NCI-H510A treated with DMSO at 0.1 percent for 48 hours (cell line): ENCODE data around the gene VPS51.

Experiments
- DNase-seq: peaks from one replicate; lab custom pipeline; 2025; lab: John Stamatoyannopoulos, UW

Gene VPS51

DNA sequence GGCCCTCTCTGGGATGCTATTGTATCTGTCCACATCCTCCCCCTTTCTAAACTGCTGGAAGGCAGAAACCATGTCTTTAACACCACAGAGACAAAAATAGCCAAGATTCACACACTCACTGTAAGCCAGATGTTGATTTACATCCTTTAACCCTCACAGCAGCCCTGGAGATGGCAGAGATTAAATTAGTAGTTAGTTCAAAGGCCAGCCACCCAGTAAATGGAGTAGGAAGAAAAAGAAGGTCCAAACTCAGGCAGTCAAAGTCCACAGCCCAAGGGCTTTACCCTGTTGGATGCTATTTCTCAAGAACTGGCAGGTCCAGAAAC, 23.6 kb downstream of the VPS51 start:
- no peak for DNase-seq

GRCh38 chr11:65120831-65121230, 24.8 kb downstream of the VPS51 start:
- no peak for DNase-seq

DNA sequence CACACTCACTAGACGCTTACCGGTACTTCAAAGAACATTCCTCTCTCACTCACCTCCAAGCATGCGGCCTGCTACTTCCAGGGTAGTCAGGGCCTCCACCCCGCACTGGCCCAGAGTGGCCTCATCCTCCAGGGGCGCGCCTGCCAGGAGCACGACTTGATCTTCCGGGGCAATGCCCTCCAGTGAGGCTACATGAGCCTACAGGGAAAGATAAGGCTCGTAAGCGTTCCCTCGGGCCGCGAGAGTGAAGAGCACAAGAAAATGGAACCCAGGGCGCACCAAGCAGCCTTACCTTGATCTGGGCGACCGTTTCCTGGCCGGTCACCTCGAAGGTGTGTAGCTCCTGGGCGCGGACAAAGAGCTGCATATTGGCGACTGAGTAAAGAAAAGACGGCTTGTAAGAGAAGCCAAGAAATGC, 25.4 kb downstream of the VPS51 start:
- no peak for DNase-seq

GRCh38 chr11:65121865-65122696, 26.1 kb downstream of the VPS51 start, which contains the start of the genes FAU and MRPL49:
Gene FAU (minus strand): TSS chr11:65122134. CDS start chr11:65121813, 321 bp downstream.
Gene MRPL49 (plus strand): TSS chr11:65122321. CDS start chr11:65122347, 26 bp downstream.
- peak; percentile 98 for DNase-seq

GRCh38 chr11:65124480-65125196, 28.6 kb downstream of the VPS51 start:
- DNase-seq, result no peak

DNA sequence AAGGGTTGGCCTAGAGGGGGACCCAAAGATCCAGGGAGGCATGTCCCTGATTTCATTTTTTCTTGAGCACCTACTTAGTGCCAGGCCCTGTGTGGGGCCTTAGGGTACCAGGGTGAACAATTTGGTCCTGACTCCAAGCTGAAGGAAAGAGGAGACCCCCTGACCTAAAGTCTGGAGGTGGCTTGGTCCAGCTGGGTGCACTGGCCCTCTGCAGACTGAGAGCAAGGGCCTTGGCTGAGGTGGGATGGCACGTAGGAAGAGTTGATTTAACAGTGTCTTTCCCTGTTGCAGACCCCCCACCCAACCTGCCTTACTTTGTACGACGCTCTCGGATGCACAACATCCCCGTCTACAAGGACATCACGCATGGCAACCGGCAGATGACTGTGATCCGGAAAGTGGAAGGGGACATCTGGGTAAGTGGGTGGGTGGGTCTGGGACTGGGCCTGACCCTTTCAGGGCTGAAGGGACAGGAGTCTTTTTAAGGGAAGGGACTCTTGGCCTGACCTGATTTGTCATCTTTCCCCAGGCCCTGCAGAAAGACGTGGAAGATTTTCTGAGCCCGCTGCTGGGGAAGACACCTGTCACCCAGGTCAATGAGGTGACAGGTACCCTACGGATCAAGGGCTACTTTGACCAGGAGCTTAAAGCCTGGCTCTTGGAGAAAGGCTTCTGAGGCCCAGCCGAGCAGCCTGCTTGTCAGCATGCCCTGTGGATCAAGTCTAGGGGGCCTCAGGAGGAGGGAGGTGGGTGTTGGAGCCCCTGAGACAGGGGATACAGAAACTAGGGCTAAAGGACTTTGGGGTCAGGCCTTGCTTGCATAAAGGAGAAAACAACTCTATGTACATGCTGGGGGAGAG, 29.4 kb downstream of the VPS51 start:
- no peak for DNase-seq

DNA sequence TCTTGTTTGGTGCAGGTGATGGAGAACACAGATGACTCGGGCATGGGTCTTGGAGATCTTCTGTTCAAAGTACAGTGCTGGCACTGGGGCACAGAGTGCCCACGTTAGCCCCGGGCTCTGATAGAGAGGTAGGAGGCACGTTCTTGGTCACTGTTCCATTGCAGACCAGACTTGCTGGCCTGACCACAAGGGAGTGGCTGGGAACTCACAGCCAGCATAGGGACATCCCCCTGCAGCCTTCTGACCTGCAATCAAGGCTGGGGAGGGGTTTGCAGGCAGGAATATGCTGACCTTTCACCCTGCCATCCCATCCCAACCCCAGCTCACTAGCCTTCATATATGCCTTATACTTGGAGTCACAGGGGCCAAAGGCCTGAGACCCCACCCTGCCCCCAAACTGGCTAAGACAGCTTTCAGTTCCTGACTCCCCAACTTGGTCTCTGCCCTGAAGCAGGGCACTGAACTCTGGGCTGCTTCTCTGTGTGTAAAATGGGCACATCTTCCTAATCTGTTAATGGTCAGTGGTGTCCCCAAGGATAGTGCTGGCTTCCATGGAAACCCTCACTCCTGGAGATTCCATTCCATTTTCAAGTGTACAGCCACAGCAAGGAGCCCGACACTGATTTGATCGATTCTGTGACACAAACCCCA, 30.7 kb downstream of the VPS51 start:
- no peak for DNase-seq

DNA sequence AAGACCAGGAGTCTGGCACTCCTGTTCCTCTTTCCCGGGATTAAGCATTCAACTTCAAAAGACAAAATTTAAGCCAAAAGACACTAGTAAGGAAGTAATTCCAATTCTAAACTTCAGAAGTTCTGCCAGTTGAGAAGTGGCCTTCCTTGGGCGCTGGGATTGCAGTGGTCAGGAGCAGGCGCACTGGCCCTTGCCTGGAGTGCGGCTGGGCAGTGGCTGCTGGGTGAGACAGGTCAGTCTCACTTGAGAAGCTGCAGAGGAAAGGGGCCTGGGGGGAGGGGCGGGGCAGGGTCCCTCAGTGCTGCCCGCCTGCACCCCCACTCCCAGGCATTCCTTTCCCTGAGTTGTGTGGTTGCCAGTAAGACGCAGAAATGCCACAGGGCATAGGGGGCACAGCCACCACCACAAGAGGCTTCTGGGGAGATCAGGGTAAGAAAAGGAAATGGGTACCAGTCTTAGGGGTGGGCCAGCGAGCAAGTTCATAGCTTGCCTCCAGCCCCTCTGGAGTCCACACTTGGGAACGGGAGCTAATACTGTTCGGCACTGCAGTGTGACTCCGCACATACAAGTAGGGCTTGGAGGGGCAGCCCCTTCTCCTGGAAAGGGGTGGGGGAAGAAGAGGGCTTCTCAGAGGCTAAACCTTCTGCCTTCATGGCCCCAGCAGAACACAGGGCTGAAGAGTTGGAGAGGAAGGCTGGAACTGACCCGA, 31.6 kb downstream of the VPS51 start:
- DNase-seq, result no peak

- no peak for DNase-seq
Measured at GRCh38 chr11:65128182-65129145, 32.5 kb downstream of the VPS51 start.

GRCh38 chr11:65129649-65130441, 33.8 kb downstream of the VPS51 start:
- DNase-seq, result no peak

DNA sequence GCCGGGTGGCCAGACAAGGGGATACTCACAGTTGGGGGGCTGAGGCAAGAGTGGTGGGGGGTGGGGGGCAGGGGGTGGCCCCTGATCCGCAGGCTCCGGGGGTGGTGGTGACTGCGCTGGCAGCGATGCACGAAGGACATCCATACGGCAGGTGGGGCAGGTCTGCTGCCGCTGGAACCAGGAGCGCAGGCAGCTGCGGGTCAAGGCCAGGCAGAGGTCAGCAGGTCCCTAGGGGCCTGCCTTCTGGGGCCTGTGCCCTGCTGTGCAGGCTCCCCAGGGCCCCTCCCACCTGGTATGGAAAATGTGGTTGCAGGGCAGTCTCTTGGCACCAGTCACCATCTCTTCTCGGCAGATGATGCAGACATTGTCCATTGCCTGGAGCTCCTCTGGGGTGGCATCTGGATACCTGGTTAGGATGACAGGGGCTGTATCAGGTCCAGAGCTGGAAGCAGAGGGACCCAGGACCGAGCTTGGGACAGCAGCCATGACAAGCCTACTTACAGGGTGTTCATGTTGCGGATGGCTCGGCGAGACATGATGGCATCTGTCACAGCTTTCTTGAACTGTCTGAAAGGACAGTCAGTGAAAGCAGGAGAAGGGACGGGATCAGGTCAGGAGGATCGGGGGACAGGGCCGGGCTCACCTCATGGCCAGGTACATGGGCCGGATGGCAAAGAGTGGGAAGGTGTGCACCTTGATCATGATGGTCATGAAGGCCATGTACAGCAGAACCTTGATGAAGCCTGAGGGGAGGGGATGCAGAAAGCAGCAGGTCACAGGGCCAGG, 34.8 kb downstream of the VPS51 start:
- DNase-seq, result no peak

GRCh38 chr11:65131417-65131776, 35.4 kb downstream of the VPS51 start:
- DNase-seq, result no peak

GRCh38 chr11:65131895-65132237, 35.9 kb downstream of the VPS51 start:
- DNase-seq, result no peak

DNA sequence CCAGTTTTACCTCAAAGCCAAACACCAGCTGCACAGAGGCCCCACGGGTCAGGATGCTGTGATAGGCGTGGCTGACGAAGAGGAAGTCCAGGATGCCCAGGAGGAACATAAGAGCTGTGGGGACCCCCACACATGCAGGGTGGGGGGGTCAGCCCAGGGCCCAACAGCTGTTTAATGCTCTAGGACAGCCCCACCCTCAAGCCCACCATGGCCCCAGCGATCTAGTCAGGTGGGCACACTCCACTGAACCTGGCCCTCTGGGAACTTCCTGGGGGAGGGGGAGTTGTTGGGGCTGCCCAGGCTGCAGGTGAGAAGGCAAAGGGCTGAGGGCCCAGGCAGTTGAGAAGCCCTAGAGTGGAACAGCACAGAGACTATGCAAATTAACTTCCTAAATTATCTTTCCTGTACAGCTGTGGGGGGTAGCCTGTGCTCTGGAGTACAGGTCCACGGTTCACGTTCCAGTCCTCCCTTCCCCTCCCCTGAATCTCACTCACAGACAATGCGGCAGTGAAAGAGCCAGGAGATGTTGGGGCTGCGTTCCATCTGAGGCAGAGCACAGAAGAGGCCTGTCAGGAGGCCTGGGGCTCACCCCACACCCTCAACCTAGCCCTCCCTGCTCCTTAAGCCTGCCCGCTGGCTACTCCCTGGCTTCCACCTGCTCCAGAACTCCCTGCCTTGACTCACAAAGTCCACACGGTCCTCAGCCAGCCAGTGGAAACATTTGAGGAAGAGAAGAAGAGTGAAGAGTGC, 36.4 kb downstream of the VPS51 start:
- DNase-seq, result no peak

DNA sequence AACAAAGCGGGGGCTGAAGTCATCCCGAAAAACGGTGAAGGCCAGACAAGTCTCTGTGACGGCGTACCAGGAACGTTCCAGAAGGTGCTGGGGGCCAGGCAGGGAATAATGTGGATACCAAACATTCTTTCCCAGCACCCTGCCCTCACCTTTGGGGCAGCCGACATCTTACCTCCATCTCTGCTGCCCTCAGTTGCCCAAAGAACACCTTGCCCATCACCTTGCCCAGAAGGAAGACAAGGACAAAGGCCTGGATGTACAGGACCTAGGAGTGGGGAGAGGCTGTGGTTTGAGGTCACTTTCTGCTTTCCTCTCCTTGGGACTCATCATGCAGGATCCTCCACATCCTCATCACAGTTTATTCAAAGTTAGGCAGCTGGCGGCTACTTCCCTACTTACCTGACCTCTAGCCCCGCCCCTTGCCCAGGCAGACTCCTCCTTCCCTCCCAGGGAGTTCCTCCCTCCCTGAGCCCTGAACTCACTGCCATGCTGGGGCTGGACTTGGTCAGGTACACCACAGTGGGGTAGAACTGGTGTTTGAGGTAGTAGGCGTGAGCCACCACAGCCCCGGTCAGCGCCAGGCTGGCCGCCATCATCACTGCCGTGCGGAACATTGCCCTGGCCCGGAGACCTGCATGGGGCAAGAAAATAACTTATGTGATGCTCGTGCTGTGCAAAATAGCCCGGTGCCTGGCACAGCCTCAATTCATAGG, 37.1 kb downstream of the VPS51 start:
- DNase-seq, result peak; percentile 26

DNA sequence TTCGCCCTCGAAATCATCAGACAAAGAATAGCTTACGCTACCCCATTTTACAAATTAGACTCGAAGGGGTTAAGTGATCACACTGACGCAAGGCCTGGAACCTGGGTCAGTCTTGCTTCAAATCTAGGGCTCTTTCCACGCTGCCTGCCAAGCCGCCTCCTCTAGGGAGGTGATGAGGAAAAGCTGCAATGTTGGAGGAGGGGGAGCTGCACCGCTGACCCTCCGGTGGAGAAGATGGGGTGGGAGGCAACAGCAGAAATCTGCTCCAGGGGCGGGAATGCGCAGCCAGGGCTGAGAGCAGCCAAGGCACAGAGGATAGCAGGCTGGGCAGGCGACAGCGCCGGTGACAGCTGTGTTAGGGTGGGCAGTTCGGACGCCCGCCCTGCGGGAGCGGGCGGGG, 37.7 kb downstream of the VPS51 start:
- no peak for DNase-seq
